ENCODE data around the gene SSBP3. TPM values are rescaled to one million over a fixed set of nuclear protein-coding genes. Genes with fewer than 3 reads are reported as not detected.

Gene SSBP3
- total RNA-seq, 2 donors from 2014 or later: 7.9 to 23.1 TPM

GRCh38 chr1:54363925-54364324 lies 42.3 kb downstream of the SSBP3 start:
- no peaks in the 10 kb centered on the region for H3K36me3 ChIP-seq (replicated peaks in 1 of 2; ENCODE audit: insufficient read depth in 1 of 2, low read depth in 2 of 2)
- H3K4me3 ChIP-seq: no peak overlapping the region
- TF ChIP-seq CTCF (IDR thresholded peaks at IDR 0.05): no peak
- no peak for TF ChIP-seq POLR2A (IDR thresholded peaks at IDR 0.05)
- no peak for DNase-seq
- peaks cover 18% of the 10 kb centered on the region for H3K4me1 ChIP-seq
- no peak for ATAC-seq
- H3K27me3 ChIP-seq: no peaks in the 10 kb centered on the region
- H3K27ac ChIP-seq: no peak overlapping the region
- H3K9me3 ChIP-seq: no peaks in the 10 kb centered on the region
- intact Hi-C loops (cut with DNase I): no loop called here

GRCh38 chr1:54362881-54363340 lies 43.3 kb downstream of the SSBP3 start:
- intact Hi-C loops (cut with DNase I): no loop called here
- no peak overlapping the region for H3K4me3 ChIP-seq

GRCh38 chr1:54361342-54361741 lies 44.9 kb downstream of the SSBP3 start:
- Histone ChIP-seq H3K36me3 (replicated peaks in 1 of 2; ENCODE audit: insufficient read depth in 1 of 2, low read depth in 2 of 2) (no peaks in the 10 kb centered on the region), H3K4me1 (peaks cover 34% of the 10 kb centered on the region), H3K9me3 (no peaks in the 10 kb centered on the region), H3K27me3 (no peaks in the 10 kb centered on the region), H3K27ac (no peak overlapping the region), H3K4me3 (no peak overlapping the region)
- intact Hi-C loops (cut with DNase I): no loop called here
- 89% methylated on average over 11 to 12 of the region's 12 CpGs for WGBS, 2 donors
- ATAC-seq (no peak), DNase-seq (no peak)
- TF ChIP-seq POLR2A (IDR thresholded peaks at IDR 0.05): no peak
- no peak for TF ChIP-seq CTCF (IDR thresholded peaks at IDR 0.05)

More at GRCh38 chr1:54362881-54363340, 43.3 kb downstream of the SSBP3 start:
- Histone ChIP-seq H3K36me3 (replicated peaks in 1 of 2; ENCODE audit: insufficient read depth in 1 of 2, low read depth in 2 of 2) (no peaks in the 10 kb centered on the region), H3K4me1 (peaks cover 25% of the 10 kb centered on the region), H3K27ac (no peak overlapping the region), H3K27me3 (no peaks in the 10 kb centered on the region), H3K9me3 (no peaks in the 10 kb centered on the region)
- DNase-seq: no peak
- no peak for ATAC-seq
- WGBS, 2 donors: 87% methylated on average over 2 of the region's 2 CpGs
- no peak for TF ChIP-seq CTCF (IDR thresholded peaks at IDR 0.05)
- TF ChIP-seq POLR2A (IDR thresholded peaks at IDR 0.05): no peak

- intact Hi-C loops (cut with DNase I): no loop called here
- Histone ChIP-seq H3K27me3 (no peaks in the 10 kb centered on the region), H3K9me3 (no peaks in the 10 kb centered on the region), H3K27ac (no peak overlapping the region), H3K36me3 (replicated peaks in 1 of 2; ENCODE audit: insufficient read depth in 1 of 2, low read depth in 2 of 2) (no peaks in the 10 kb centered on the region), H3K4me1 (peaks cover 41% of the 10 kb centered on the region), H3K4me3 (no peak overlapping the region)
- ATAC-seq: no peak
- TF ChIP-seq POLR2A (IDR thresholded peaks at IDR 0.05) (no peak), CTCF (IDR thresholded peaks at IDR 0.05) (no peak)
- WGBS, 2 donors: 55 to 58% methylated on average over 5 to 6 of the region's 6 CpGs
- no peak for DNase-seq
Observed at GRCh38 chr1:54360165-54361005, 45.8 kb downstream of the SSBP3 start.

All from body of pancreas (tissue), 4 donors.